GM21360 (cell line): ENCODE measurements around the gene UCN2.

ENCODE experiments used
- ATAC-seq: cut with Tn5 transposase; IDR thresholded peaks from one replicate; pipeline ENCODE4 v1.9.1; 2021; ENCODE audit warnings: mild to moderate bottlenecking, moderate library complexity; ENCODE audit not compliant: unreplicated experiment

Gene UCN2

GRCh38 chr3:48591886-48592518 is 28.4 kb upstream of the UCN2 start:
- ATAC-seq = no peak

GRCh38 chr3:48591436-48591835 is 27.9 kb upstream of the UCN2 start:
- no peak for ATAC-seq

DNA sequence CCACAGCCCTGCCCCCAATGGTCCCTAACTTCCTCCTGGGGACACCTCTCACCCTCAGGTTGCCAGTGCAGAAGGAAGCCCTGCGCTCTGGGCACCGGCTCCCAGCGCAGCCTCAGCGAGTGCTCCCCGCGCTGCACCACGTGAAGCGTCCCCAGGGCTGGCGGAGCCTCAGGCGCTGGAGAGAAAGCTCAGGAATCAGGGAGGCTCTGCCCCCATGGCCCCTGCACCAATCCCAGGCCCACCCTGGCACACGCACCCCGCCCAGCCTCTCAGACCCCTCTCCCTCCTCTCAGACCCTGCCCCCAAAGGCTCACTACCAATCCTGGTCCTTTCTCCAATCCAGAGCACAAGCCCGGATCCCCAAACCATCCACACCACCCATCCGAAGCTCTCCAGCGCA is 24.6 kb upstream of the UCN2 start:
- no peak for ATAC-seq

GRCh38 chr3:48587686-48588085 is 24.1 kb upstream of the UCN2 start:
- no peak for ATAC-seq

- no peak for ATAC-seq
Measured at GRCh38 chr3:48585411-48585810, 21.8 kb upstream of the UCN2 start.

- ATAC-seq = no peak
Measured at GRCh38 chr3:48584836-48585235, 21.3 kb upstream of the UCN2 start.

DNA sequence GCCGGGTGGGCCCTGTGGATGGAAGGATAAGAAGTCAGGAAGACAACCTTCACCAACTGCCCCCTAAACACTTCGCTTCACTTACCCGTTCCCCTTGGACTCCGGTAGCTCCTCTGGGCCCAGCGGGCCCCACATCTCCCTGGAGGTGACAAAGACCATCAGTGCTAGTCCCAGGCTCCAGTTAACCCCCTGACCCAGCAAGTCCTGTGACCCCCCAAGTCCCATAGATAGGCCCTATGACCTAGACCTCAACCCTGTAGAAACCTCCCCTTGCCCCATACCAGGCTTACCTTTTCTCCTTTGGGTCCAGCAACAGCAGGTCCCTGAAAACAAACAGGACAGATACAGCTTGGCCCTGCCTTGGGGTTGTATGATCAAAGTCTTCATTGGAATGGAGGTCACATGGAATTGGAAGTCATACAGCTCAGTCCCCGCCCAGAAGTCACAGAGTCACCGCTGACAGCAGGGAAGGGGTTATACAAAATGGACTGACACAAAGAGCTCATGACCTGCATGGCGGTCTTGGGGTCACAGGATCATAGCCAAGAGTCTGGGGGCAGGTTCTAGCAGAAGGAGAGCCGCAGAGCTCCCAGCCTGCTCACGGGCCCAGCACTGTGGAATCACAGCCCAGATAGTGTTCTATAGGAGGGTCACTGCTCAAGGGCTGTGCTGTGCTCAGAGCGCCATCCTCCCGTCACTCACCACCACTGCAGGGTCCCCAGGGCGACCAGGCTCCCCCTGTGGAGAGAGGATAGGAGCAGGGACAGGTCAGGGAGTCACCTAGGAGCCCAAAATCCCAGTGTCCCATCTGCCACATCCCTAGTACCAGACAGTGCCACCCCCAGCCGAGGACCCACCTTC is 18.3 kb upstream of the UCN2 start:
- ATAC-seq = no peak

- ATAC-seq = no peak
Measured at GRCh38 chr3:48576647-48577046, 13.1 kb upstream of the UCN2 start.

DNA sequence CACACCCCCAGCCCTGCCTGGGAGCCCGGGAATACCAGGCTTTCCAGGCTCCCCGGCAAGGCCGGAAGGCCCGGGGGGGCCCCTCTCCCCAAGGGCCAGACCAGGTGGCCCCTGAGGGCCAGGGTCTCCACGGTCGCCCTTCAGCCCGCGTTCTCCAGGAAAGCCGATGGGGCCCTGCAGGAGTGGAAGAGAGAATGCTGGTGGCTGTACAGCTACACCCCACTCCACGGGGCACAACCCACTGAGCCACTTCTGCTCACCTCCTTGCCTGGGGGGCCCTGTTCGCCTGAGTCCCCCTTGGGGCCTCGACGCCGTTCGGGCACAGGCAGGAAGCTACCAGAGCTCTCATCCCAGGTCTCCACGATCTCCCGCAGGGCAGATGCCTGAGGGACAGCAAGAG is 11.8 kb upstream of the UCN2 start:
- no peak for ATAC-seq

- ATAC-seq = no peak
Measured at GRCh38 chr3:48573973-48574585, 10.5 kb upstream of the UCN2 start.

- no peak for ATAC-seq
Measured at GRCh38 chr3:48572517-48572916, 8.9 kb upstream of the UCN2 start.

- ATAC-seq = no peak
Measured at GRCh38 chr3:48571938-48572337, 8.4 kb upstream of the UCN2 start.

- ATAC-seq = no peak
Measured at GRCh38 chr3:48569808-48570450, 6.3 kb upstream of the UCN2 start.

DNA sequence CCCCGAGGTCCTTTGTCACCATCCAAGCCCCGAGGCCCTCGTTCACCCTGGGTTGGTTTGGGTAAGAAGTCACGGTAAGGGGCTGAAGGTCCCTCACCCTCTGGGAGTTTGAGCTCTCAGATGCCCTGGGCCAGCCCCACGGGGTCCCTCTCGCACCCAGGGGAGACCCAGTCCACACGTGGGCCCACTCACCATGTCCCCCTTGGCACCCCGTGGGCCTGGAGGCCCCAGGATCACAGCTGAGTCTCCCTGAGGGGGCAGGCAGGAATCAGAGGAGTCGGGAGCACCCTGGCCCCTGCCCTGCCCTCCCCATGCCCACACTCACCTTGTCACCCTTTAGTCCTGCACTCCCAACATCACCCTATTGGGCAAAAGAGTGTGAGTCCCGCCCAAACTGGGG is 5.8 kb upstream of the UCN2 start:
- no peak for ATAC-seq

DNA sequence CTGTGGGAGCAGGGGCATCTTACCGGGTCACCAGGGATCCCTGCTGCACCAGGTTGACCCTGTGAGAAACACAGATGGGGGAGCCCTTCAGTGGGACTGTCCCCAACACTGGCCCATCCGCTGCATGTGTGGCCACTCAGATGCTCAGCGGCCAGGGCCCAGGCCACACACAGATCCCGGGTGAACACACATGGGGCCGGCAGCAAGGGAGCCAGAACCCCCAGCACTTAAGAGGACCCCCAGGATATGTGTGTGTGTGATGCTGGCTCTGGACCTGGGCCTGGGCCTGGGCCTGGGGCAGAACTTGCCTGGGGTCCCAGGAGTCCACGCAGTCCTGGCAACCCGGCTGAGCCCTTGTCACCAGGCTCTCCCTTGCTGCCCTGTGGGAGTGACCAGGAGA is 4.9 kb upstream of the UCN2 start:
- ATAC-seq = no peak

- no peak for ATAC-seq
Measured at GRCh38 chr3:48567500-48567899, 3.9 kb upstream of the UCN2 start.

DNA sequence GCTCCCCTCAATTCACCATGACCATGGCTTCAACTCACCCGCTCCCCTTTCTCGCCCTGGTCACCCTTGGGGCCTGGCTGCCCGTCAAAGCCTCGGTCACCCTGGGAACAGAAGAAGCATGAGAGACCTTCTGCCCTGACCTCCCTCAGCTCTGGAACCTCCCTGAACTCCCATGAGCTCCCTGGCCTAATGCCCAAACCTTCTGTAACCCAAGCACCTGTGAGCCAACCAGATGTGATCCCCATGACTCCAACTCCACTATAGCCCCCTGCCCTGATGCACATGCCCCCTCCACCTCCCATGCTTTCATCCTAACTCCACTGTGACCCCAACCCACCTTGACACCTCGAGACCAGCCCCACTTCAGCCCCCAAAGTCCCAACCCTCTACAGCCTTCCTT is 3.5 kb upstream of the UCN2 start:
- ATAC-seq = no peak

DNA sequence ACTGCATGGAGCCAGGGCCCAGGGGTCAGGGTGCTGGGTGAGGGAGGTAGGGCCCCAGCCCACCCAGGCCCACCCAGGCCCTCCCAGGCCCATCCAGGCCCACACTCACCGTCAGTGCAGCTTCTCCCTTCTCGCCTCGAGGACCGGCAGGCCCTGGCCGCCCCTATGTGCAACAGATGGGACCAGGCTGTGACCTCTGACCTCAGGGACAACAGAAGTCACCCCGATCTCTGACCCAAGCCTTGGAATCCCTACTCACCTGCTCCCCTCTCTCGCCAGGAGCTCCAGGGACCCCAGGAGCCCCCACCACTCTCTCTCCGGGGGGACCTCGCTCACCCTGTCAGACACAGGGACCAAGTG is 2.8 kb upstream of the UCN2 start:
- no peak for ATAC-seq

DNA sequence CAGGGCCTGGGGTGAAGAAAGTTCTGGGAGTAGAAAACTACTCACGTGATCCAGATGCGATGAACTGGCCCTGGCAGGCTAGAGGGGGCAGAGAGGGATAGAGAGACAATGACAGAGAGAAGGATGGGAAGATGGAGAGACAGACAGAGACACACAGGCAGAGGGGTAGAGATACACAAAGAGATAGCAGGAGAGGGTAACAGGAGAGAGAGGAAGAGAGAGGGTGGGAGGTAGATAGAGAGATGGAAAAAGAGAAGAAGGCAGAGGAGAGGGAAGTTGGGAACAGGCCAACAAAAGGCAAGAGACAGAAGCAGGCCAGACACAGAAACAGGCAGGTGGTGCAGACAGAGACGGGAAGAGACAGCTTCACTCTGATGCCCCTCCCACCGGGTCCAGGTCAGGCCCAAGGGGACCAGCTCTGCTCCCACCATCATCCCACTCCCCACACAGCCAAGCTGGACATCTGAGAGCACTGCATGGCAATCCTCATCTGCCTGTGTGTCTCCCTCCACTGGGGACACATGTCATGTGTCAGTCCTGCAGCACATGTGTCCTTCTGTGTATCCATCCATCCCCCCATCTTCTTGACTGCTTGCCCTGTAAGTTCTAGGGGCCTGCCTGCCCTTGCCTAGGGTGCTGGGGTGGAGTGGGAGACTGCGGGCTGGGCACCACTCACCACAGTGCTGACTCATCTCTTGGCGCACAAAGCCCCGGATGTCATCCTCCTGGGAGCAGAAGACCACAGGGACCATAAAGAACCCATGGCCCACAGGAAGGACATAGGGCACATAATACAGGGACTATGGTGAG is 2.2 kb upstream of the UCN2 start:
- ATAC-seq = no peak

GRCh38 chr3:48565186-48565585 is 1.6 kb upstream of the UCN2 start:
- ATAC-seq = no peak

DNA sequence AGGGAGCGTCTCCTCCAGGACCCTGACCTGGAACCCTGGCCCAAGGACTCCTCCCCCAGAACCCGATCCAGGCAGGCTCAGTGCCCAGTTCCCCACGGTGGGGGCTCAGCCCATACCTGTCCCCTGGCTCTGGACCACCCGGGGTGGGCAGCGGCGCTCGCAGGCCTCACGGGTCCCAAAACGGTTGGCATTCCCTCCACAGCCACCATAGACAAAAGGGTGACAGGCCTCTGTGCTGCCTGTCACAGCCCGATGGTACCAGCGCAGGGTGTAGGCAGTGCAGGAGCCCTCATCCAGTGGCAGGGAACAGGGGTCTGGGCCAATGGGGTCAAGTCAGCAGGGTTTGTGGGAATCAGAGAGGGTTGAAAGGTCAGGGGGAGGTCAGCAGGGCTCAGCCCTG is 1.1 kb upstream of the UCN2 start:
- ATAC-seq = no peak
